Activated naive CD4-positive, alpha-beta T cell treated with anti-CD3 and anti-CD28 coated beads for 36 hours (primary cell): Measurements from ENCODE around the gene CELSR1. TPM values are rescaled to one million over a fixed set of nuclear protein-coding genes. Genes with fewer than 3 reads are reported as not detected.

Experiments used
- CTCF ChIA-PET: fragments of 350-600 bp; sonication (Branson Sonifier 250); formaldehyde crosslinking; loops from one replicate; lab custom pipeline; 2021; ENCODE audit warnings: antibody characterized with exemption; lab: Charles Lee
- DNase-seq: peaks from one replicate; pipeline ENCODE4 v3.0.0-alpha.2; 2020
- H3K27ac Mint-ChIP-seq: one replicate; pipeline ENCODE4 v1.8.0; 2021; ENCODE audit warnings: mild to moderate bottlenecking, mixed read lengths
- H3K27me3 Mint-ChIP-seq: one replicate; pipeline ENCODE4 v1.8.0; 2021; ENCODE audit warnings: low read depth, mixed read lengths
- H3K36me3 Mint-ChIP-seq: one replicate; pipeline ENCODE4 v1.8.0; 2021; ENCODE audit warnings: low read depth, mixed read lengths
- H3K4me1 Mint-ChIP-seq: one replicate; pipeline ENCODE4 v1.8.0; 2021; ENCODE audit warnings: low read depth, mixed read lengths
- H3K4me3 Mint-ChIP-seq: one replicate; pipeline ENCODE4 v1.8.0; 2021; ENCODE audit warnings: mild to moderate bottlenecking, moderate library complexity, mixed read lengths
- H3K9me3 Mint-ChIP-seq: one replicate; pipeline ENCODE4 v1.8.0; 2021; ENCODE audit warnings: mixed read lengths
- intact Hi-C: fragments of 100-400 bp; cut with micrococcal nuclease; formaldehyde crosslinking; loops from one replicate; pipeline ENCODE4 v1.15.1; 2023
- total RNA-seq, 2 experiments: library from RNA; stranded (reverse); gene quantifications; one replicate each; pipeline ENCODE4 v1.2.3, GENCODE V29; 2021

CELSR1 gene
- total RNA-seq, 2 experiments from 2014 or later, result 0.17 to 0.25 TPM

- Mint-ChIP-seq H3K4me1 (no peaks in the 10 kb centered on the region), H3K27me3 (no peaks in the 10 kb centered on the region), H3K4me3 (no peak overlapping the region), H3K9me3 (no peaks in the 10 kb centered on the region), H3K27ac (no peak overlapping the region), H3K36me3 (no peaks in the 10 kb centered on the region)
- CTCF ChIA-PET, result no interaction called here
- DNase-seq, result no peak
- intact Hi-C loops, result no loop called here
Observed at GRCh38 chr22:46453006-46453828, 84.2 kb downstream of the CELSR1 start.

DNA sequence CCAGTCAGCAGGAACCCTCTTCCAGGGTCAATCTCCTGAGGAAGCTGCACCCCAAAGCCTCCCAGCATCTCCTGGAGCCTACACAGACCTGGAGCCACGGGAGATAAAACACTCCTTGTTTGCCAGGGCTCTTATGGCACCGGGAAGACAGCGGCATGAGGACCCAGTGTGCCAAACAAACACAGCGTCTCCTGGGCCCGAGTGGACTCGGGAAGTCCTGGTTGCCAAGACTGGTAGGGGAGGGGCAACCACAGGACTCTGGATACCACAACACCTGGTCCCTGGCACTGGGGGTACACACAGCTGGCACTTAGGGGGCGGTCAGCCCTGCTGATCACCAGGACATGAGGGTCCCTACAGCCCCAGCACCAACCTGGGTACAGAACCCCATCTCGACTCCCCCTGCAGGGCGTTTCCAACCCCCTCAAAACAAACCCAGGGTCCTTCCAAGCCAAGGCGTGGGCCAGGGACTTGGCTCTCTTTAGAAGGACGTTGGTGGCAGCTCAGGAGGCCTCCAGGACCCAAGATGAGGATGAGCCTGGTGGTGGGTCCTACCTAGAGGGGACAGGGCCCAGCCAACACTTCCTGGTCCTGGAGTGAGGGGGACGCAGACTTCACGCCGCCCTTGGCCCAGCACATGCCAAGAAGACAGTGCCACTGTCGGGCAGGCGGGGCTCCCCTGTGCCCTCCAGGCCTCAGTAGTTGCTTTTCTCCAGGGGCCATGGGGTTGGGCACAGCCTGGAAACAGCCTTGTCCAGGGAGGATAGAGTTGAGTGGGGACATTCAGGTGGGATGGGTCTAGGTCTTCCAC lies 85.0 kb downstream of the CELSR1 start:
- no peak overlapping the region for H3K27ac Mint-ChIP-seq
- DNase-seq, result no peak
- intact Hi-C loops, result no loop called here
- H3K36me3 Mint-ChIP-seq, result no peaks in the 10 kb centered on the region
- no peaks in the 10 kb centered on the region for H3K27me3 Mint-ChIP-seq
- H3K4me1 Mint-ChIP-seq, result no peaks in the 10 kb centered on the region
- H3K4me3 Mint-ChIP-seq, result no peak overlapping the region
- CTCF ChIA-PET, result no interaction called here
- H3K9me3 Mint-ChIP-seq, result no peaks in the 10 kb centered on the region

GRCh38 chr22:46451741-46452140 lies 85.7 kb downstream of the CELSR1 start:
- no peaks in the 10 kb centered on the region for H3K9me3 Mint-ChIP-seq
- no peaks in the 10 kb centered on the region for H3K36me3 Mint-ChIP-seq
- H3K4me3 Mint-ChIP-seq, result no peak overlapping the region
- no peak for DNase-seq
- intact Hi-C loops, result no loop called here
- no peak overlapping the region for H3K27ac Mint-ChIP-seq
- no peaks in the 10 kb centered on the region for H3K4me1 Mint-ChIP-seq
- H3K27me3 Mint-ChIP-seq, result no peaks in the 10 kb centered on the region
- CTCF ChIA-PET, result no interaction called here

GRCh38 chr22:46450931-46451561 lies 86.4 kb downstream of the CELSR1 start:
- H3K36me3 Mint-ChIP-seq, result no peaks in the 10 kb centered on the region
- intact Hi-C loops, result no loop called here
- DNase-seq, result no peak
- no peaks in the 10 kb centered on the region for H3K27me3 Mint-ChIP-seq
- no peak overlapping the region for H3K4me3 Mint-ChIP-seq
- CTCF ChIA-PET, result no interaction called here
- H3K9me3 Mint-ChIP-seq, result no peaks in the 10 kb centered on the region
- H3K27ac Mint-ChIP-seq, result no peak overlapping the region
- H3K4me1 Mint-ChIP-seq, result no peaks in the 10 kb centered on the region

GRCh38 chr22:46449974-46450745 lies 87.3 kb downstream of the CELSR1 start:
- Mint-ChIP-seq H3K4me1 (no peaks in the 10 kb centered on the region), H3K36me3 (no peaks in the 10 kb centered on the region), H3K27ac (no peak overlapping the region), H3K9me3 (no peaks in the 10 kb centered on the region), H3K27me3 (no peaks in the 10 kb centered on the region), H3K4me3 (no peak overlapping the region)
- intact Hi-C loops, result no loop called here
- CTCF ChIA-PET, result no interaction called here
- no peak for DNase-seq

DNA sequence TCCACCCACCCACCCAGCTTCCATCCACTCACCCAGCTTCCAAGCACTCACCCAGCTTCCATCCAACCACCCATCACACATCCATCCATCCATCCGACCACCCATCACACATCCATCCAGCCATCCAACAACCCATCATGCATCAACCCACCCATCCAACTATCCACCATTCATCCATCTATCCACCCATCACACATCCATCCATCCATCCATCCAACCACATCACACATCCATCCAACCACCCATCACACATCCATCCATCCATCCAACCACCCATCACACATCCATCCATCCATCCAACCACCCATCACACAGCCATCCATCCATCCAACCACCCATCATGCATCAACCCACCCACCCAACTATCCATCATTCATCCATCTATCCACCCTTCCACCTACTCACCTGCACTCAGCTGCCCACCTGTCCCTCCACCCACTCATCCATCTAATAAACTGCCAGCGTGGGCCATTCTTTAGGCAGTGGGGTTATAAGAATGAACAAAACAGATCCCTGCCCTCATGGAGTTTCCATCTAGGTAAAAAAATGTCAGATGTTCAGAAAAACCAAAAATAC lies 88.2 kb downstream of the CELSR1 start:
- no peak overlapping the region for H3K4me3 Mint-ChIP-seq

GRCh38 chr22:46448333-46448732 lies 89.1 kb downstream of the CELSR1 start:
- no peaks in the 10 kb centered on the region for H3K27me3 Mint-ChIP-seq
- H3K4me3 Mint-ChIP-seq, result no peak overlapping the region
- no peak for DNase-seq
- H3K9me3 Mint-ChIP-seq, result no peaks in the 10 kb centered on the region
- intact Hi-C loops, result no loop called here
- H3K4me1 Mint-ChIP-seq, result no peaks in the 10 kb centered on the region
- CTCF ChIA-PET, result interaction anchor here (0.9 kb wide), 1 partner anchor 45 kb away, joined by 3 read pairs; no protein-coding TSS in a partner anchor
- H3K27ac Mint-ChIP-seq, result no peak overlapping the region
- no peaks in the 10 kb centered on the region for H3K36me3 Mint-ChIP-seq

More for the DNA sequence above, 88.2 kb downstream of the CELSR1 start:
- no peaks in the 10 kb centered on the region for H3K36me3 Mint-ChIP-seq
- intact Hi-C loops, result no loop called here
- no peaks in the 10 kb centered on the region for H3K4me1 Mint-ChIP-seq
- no peak for DNase-seq
- CTCF ChIA-PET, result no interaction called here
- no peaks in the 10 kb centered on the region for H3K9me3 Mint-ChIP-seq
- no peak overlapping the region for H3K27ac Mint-ChIP-seq
- H3K27me3 Mint-ChIP-seq, result no peaks in the 10 kb centered on the region

DNA sequence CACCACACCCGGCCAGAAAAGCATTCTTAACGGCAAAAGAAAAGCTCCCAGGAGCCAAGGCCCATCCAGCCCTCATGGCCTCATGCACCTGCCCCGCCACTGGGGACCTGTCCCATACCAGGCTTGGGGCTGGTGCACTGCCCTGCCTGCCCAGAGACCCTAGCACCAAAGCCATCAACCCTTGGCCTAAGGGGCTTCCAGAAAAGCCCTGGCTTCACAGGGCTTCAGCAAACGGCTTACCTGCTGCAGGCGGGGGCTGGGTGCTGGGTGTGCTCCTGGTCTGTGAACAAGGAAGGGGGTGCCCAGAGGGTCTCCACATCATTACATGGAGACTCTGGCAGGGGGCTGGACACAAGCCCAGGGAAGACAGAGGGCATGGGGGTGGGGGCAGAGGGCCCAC lies 89.5 kb downstream of the CELSR1 start:
- no peaks in the 10 kb centered on the region for H3K36me3 Mint-ChIP-seq
- no peaks in the 10 kb centered on the region for H3K4me1 Mint-ChIP-seq
- no peaks in the 10 kb centered on the region for H3K9me3 Mint-ChIP-seq
- DNase-seq, result no peak
- intact Hi-C loops, result no loop called here
- H3K4me3 Mint-ChIP-seq, result no peak overlapping the region
- no peaks in the 10 kb centered on the region for H3K27me3 Mint-ChIP-seq
- H3K27ac Mint-ChIP-seq, result no peak overlapping the region
- CTCF ChIA-PET, result interaction anchor here (0.9 kb wide), 1 partner anchor 46 kb away, joined by 3 read pairs; no protein-coding TSS in a partner anchor

DNA sequence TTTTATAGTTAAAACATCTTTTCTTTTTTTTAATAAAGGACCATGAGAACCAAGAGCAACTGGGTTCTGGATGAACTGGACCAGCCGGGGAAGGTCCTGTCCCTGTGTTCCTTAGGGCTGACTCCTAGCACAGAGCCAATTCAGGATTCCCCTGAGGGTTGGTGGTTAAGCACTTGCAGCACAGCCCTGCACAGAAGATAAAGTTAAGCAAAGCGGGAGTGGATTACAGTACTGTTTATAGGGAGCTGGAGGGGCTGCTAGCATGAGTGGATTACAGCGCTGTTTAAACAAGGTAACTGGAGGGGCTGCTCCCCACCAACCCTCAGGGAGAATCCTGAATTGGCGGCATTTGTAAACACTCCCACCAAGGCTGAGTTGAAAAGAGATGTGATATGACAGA lies 90.6 kb downstream of the CELSR1 start:
- DNase-seq, result no peak
- no peak overlapping the region for H3K4me3 Mint-ChIP-seq
- H3K9me3 Mint-ChIP-seq, result no peaks in the 10 kb centered on the region
- no peaks in the 10 kb centered on the region for H3K4me1 Mint-ChIP-seq
- no peaks in the 10 kb centered on the region for H3K27me3 Mint-ChIP-seq
- no peak overlapping the region for H3K27ac Mint-ChIP-seq
- intact Hi-C loops, result no loop called here
- no peaks in the 10 kb centered on the region for H3K36me3 Mint-ChIP-seq
- CTCF ChIA-PET, result no interaction called here

DNA sequence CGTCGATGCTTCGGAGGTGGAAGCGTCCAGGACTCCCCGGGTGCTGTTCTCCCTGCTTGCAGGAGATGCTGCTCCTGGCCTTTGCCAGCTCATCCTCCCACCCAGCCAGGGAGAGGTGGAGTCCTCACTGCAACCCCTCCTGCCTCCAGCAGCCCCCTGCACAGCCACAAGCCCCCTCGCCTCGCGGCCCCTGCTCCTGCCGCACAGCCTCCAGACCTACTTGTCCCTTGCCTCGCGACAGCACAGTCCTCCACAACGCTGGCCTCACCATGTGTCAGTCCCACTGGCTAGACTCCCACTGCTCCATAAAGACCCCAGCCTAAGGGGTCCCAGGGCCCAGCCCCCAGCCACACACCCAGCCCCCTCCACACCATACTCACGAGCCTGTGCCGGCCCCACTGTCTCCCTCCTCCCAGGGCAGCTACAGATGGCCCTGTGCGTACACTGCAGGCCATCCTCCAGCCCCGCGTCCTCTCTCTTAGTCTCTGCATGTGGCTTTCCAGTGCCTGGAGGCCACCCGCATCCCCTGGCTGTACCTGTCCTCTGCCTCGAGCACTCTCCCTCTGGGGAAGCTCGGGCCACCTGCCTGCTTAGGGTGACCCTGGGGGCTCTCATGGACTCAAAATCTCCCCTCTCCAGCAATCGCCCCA lies 91.5 kb downstream of the CELSR1 start:
- Mint-ChIP-seq H3K27me3 (no peaks in the 10 kb centered on the region), H3K27ac (no peak overlapping the region), H3K36me3 (no peaks in the 10 kb centered on the region), H3K4me3 (no peak overlapping the region), H3K4me1 (no peaks in the 10 kb centered on the region), H3K9me3 (no peaks in the 10 kb centered on the region)
- intact Hi-C loops, result no loop called here
- CTCF ChIA-PET, result no interaction called here
- no peak for DNase-seq

- no peak for DNase-seq
- no peaks in the 10 kb centered on the region for H3K9me3 Mint-ChIP-seq
- no peaks in the 10 kb centered on the region for H3K27me3 Mint-ChIP-seq
- no peaks in the 10 kb centered on the region for H3K36me3 Mint-ChIP-seq
- H3K4me1 Mint-ChIP-seq, result no peaks in the 10 kb centered on the region
- intact Hi-C loops, result no loop called here
- H3K4me3 Mint-ChIP-seq, result no peak overlapping the region
- CTCF ChIA-PET, result no interaction called here
- no peak overlapping the region for H3K27ac Mint-ChIP-seq
Observed at GRCh38 chr22:46444390-46444854, 93.0 kb downstream of the CELSR1 start.
